ENCODE results near the gene PHACTR4.

DNA sequence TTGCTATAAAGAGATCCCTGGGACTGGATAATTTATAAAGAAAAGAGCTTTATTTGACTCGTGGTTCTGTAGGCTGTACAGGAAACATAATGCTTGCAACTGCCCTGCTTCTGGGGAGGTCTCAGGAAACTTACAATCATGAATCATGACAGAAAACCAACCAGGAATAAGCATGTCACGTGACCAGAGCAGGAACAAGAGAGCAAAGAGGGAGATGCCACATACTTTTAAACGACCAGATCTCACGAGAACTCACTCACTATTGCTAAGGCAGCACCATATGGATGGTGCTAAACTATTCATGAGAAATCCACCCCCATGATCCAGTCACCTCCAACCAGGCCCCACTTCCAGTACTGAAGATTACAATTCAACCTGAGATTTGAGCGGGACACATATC lies 86.5 kb downstream of the PHACTR4 start:
- TF ChIP-seq, protein P1, sequence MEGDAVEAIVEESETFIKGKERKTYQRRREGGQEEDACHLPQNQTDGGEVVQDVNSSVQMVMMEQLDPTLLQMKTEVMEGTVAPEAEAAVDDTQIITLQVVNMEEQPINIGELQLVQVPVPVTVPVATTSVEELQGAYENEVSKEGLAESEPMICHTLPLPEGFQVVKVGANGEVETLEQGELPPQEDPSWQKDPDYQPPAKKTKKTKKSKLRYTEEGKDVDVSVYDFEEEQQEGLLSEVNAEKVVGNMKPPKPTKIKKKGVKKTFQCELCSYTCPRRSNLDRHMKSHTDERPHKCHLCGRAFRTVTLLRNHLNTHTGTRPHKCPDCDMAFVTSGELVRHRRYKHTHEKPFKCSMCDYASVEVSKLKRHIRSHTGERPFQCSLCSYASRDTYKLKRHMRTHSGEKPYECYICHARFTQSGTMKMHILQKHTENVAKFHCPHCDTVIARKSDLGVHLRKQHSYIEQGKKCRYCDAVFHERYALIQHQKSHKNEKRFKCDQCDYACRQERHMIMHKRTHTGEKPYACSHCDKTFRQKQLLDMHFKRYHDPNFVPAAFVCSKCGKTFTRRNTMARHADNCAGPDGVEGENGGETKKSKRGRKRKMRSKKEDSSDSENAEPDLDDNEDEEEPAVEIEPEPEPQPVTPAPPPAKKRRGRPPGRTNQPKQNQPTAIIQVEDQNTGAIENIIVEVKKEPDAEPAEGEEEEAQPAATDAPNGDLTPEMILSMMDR (IDR thresholded peaks at IDR 0.05), result no peak
- TF ChIP-seq POLR2A (IDR thresholded peaks at IDR 0.05) (no peak), EP300 (IDR thresholded peaks at IDR 0.05) (no peak), POLR2AphosphoS5 (IDR thresholded peaks at IDR 0.05) (no peak)

Data from sigmoid colon (tissue), 4 donors.